Lower leg skin (tissue), 3 donors: ENCODE measurements around the gene TRIO.

ENCODE experiments used
- POLR2A ChIP-seq, 2 donors: fragments of 450-650 bp; IDR thresholded peaks; one replicate each; pipeline ENCODE4 v1.6.1; 2016 to 2017; ENCODE audit warnings: antibody characterized with exemption in 2 of 2, mild to moderate bottlenecking in 1 of 2, moderate library complexity in 1 of 2
- TF ChIP-seq, protein P1 (sequence below), 3 donors: fragments of 450-650 bp; IDR thresholded peaks; one replicate each; pipeline ENCODE4 v1.5.1; 2016; ENCODE audit warnings: antibody characterized with exemption in 3 of 3, mild to moderate bottlenecking in 3 of 3, moderate library complexity in 2 of 3

DNA sequence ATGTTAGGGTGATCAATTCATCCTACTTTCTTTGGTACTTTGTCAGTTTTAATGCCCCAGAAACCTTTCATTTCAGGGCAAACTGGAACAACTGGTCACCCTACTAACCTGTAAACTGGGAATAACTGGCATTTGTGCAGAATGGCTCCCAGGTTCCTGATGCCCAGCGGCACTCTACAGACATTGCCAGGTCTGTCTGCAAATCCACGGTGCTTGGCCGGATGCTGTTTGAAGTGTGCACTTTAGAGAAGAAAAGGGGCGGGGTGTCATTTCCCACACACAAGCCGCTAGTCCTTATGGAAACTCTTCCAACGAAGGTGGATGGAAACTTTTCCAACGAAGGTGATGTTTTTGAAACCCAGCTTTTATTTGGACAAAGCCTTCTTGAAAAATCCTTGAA is 388.5 kb downstream of the TRIO start:
- TF ChIP-seq, protein P1, sequence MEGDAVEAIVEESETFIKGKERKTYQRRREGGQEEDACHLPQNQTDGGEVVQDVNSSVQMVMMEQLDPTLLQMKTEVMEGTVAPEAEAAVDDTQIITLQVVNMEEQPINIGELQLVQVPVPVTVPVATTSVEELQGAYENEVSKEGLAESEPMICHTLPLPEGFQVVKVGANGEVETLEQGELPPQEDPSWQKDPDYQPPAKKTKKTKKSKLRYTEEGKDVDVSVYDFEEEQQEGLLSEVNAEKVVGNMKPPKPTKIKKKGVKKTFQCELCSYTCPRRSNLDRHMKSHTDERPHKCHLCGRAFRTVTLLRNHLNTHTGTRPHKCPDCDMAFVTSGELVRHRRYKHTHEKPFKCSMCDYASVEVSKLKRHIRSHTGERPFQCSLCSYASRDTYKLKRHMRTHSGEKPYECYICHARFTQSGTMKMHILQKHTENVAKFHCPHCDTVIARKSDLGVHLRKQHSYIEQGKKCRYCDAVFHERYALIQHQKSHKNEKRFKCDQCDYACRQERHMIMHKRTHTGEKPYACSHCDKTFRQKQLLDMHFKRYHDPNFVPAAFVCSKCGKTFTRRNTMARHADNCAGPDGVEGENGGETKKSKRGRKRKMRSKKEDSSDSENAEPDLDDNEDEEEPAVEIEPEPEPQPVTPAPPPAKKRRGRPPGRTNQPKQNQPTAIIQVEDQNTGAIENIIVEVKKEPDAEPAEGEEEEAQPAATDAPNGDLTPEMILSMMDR (IDR thresholded peaks at IDR 0.05) = no peak
- no peak for TF ChIP-seq POLR2A (IDR thresholded peaks at IDR 0.05)
